ENCODE data around the gene ACOX2. TPM values are rescaled to one million over a fixed set of nuclear protein-coding genes. Genes with fewer than 3 reads are reported as not detected.
A peak's percentile ranks its signal among the peaks of the same experiment; 100 is the strongest.

The ACOX2 gene
- total and polyA plus RNA-seq, 7 donors: 1.8 to 18.1 (median 4.4) TPM

GRCh38 chr3:58564456-58565160 is 27.6 kb upstream of the ACOX2 start:
- H3K4me3 ChIP-seq: no peak overlapping the region
- no peaks in the 10 kb centered on the region for H3K27me3 ChIP-seq (ENCODE audit: insufficient read depth in 3 of 3, low read length in 2 of 3)
- H3K4me1 ChIP-seq: no peaks in the 10 kb centered on the region
- no peaks in the 10 kb centered on the region for H3K9me3 ChIP-seq
- intact Hi-C loops (cut with DNase I): no loop called here
- DNase-seq (no peak), ATAC-seq (peak in 2 of 4 donors; percentile 16 to 46)
- no peak overlapping the region for H3K27ac ChIP-seq
- H3K36me3 ChIP-seq (ENCODE audit: insufficient read depth in 1 of 2, low read depth in 1 of 2): no peaks in the 10 kb centered on the region
- TF ChIP-seq, protein P1, sequence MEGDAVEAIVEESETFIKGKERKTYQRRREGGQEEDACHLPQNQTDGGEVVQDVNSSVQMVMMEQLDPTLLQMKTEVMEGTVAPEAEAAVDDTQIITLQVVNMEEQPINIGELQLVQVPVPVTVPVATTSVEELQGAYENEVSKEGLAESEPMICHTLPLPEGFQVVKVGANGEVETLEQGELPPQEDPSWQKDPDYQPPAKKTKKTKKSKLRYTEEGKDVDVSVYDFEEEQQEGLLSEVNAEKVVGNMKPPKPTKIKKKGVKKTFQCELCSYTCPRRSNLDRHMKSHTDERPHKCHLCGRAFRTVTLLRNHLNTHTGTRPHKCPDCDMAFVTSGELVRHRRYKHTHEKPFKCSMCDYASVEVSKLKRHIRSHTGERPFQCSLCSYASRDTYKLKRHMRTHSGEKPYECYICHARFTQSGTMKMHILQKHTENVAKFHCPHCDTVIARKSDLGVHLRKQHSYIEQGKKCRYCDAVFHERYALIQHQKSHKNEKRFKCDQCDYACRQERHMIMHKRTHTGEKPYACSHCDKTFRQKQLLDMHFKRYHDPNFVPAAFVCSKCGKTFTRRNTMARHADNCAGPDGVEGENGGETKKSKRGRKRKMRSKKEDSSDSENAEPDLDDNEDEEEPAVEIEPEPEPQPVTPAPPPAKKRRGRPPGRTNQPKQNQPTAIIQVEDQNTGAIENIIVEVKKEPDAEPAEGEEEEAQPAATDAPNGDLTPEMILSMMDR (IDR thresholded peaks at IDR 0.05): no peak
- WGBS, 3 donors: 68 to 76% (median 69%) methylated on average over 13 of the region's 13 CpGs

GRCh38 chr3:58564054-58564453 is 27.1 kb upstream of the ACOX2 start:
- ATAC-seq (no peak), DNase-seq (no peak)
- TF ChIP-seq, protein P1 (IDR thresholded peaks at IDR 0.05): no peak
- Histone ChIP-seq H3K4me1 (no peaks in the 10 kb centered on the region), H3K36me3 (ENCODE audit: insufficient read depth in 1 of 2, low read depth in 1 of 2) (no peaks in the 10 kb centered on the region), H3K27ac (no peak overlapping the region), H3K9me3 (no peaks in the 10 kb centered on the region), H3K4me3 (no peak overlapping the region), H3K27me3 (ENCODE audit: insufficient read depth in 3 of 3, low read length in 2 of 3) (no peaks in the 10 kb centered on the region)
- 100% methylated on average over 1 of the region's 1 CpG for whole genome bisulfite sequencing, 3 donors
- intact Hi-C loops (cut with DNase I): no loop called here

GRCh38 chr3:58563386-58564035 is 26.5 kb upstream of the ACOX2 start:
- DNase-seq (no peak), ATAC-seq (peak in 1 of 4 donors; percentile 25)
- Histone ChIP-seq H3K27ac (no peak overlapping the region), H3K4me3 (no peak overlapping the region), H3K4me1 (no peaks in the 10 kb centered on the region), H3K36me3 (ENCODE audit: insufficient read depth in 1 of 2, low read depth in 1 of 2) (no peaks in the 10 kb centered on the region), H3K27me3 (ENCODE audit: insufficient read depth in 3 of 3, low read length in 2 of 3) (no peaks in the 10 kb centered on the region), H3K9me3 (no peaks in the 10 kb centered on the region)
- TF ChIP-seq, protein P1 (IDR thresholded peaks at IDR 0.05): no peak
- intact Hi-C loops (cut with DNase I): no loop called here
- 85 to 91% (median 90%) methylated on average over 6 of the region's 6 CpGs for WGBS, 3 donors

DNA sequence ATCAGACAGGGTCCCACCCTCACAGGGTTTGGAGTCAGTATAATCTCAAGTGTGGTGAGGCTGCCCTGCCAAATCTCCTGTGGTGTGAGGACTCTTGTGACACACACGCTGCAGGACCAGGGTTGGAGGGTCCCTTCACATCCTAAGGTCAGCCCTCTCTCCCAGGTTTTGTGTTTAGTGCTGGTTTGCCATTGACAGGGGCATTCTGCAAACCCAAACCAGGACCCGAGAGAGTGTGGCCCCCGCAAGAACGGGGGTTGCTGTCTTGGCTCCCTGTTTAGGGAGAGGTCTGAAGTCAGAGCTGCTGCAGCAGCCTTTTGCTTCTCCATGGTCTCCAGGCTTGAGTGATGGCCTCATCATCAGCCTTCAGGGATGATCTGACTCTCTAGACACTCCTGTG is 25.5 kb upstream of the ACOX2 start:
- DNase-seq: no peak
- intact Hi-C loops (cut with DNase I): no loop called here
- Histone ChIP-seq H3K36me3 (ENCODE audit: insufficient read depth in 1 of 2, low read depth in 1 of 2) (no peaks in the 10 kb centered on the region), H3K4me3 (no peak overlapping the region), H3K27ac (no peak overlapping the region), H3K27me3 (ENCODE audit: insufficient read depth in 3 of 3, low read length in 2 of 3) (no peaks in the 10 kb centered on the region), H3K9me3 (no peaks in the 10 kb centered on the region), H3K4me1 (no peaks in the 10 kb centered on the region)
- 87 to 90% (median 89%) methylated on average over 4 of the region's 4 CpGs for WGBS, 3 donors
- TF ChIP-seq, protein P1 (IDR thresholded peaks at IDR 0.05): no peak
- no peak for ATAC-seq

Measured in psoas muscle (tissue), 8 donors.